Bronchial epithelial cell (primary cell): Measurements from ENCODE around the gene ZDHHC11B. TPM values are rescaled to one million over a fixed set of nuclear protein-coding genes. Genes with fewer than 3 reads are reported as not detected.
A peak's percentile ranks its signal among the peaks of the same experiment; 100 is the strongest.
"Not testable (repeated sequence)": the region's sequence is repeated elsewhere in the genome, so short reads cannot be mapped to it uniquely, and the experiment has no call there.

Experiments used
- DNase-seq: peaks from one replicate; pipeline ENCODE4 v3.0.0-alpha.2; 2010; ENCODE audit warnings: low read depth
- FAIRE-seq: peaks from 2 replicates; lab custom pipeline; 2011; peaks lifted over from hg19 to GRCh38; lab: Jason Lieb, UNC
- H3K27me3 ChIP-seq: 2 replicates; pipeline ENCODE4 v1.5.1; 2011; ENCODE audit warnings: low read length; ENCODE audit not compliant: control insufficient read depth, insufficient read depth
- H3K36me3 ChIP-seq: 2 replicates; pipeline ENCODE4 v1.5.1; 2011; ENCODE audit warnings: low read length; ENCODE audit not compliant: control insufficient read depth, insufficient read depth
- H3K4me3 ChIP-seq: 2 replicates; pipeline ENCODE4 v1.5.1; 2011; ENCODE audit warnings: mild to moderate bottlenecking, low read depth, low read length, control low read depth
- total RNA-seq: library from RNA; depleted of rRNA; stranded (reverse); fragments of >200 nt; gene quantifications from 2 replicates; pipeline ENCODE4 v1.2.1, GENCODE V29; 2014
- TF ChIP-seq, protein P1 (sequence below): IDR thresholded peaks from 2 replicates; pipeline ENCODE4 v1.5.1; 2011; ENCODE audit warnings: mild to moderate bottlenecking, moderate library complexity, low read length, control low read depth, inconsistent platforms; ENCODE audit not compliant: insufficient read depth, severe bottlenecking

The ZDHHC11B gene, protein sequence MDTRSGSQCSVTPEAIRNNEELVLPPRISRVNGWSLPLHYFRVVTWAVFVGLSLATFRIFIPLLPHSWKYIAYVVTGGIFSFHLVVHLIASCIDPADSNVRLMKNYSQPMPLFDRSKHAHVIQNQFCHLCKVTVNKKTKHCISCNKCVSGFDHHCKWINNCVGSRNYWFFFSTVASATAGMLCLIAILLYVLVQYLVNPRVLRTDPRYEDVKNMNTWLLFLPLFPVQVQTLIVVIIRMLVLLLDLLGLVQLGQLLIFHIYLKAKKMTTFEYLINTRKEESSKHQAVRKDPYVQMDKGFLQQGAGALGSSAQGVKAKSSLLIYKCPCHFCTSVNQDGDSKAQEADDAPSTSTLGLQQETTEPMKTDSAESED
- total RNA-seq: under 0.01 and 0.51 TPM in 2 replicates

DNA sequence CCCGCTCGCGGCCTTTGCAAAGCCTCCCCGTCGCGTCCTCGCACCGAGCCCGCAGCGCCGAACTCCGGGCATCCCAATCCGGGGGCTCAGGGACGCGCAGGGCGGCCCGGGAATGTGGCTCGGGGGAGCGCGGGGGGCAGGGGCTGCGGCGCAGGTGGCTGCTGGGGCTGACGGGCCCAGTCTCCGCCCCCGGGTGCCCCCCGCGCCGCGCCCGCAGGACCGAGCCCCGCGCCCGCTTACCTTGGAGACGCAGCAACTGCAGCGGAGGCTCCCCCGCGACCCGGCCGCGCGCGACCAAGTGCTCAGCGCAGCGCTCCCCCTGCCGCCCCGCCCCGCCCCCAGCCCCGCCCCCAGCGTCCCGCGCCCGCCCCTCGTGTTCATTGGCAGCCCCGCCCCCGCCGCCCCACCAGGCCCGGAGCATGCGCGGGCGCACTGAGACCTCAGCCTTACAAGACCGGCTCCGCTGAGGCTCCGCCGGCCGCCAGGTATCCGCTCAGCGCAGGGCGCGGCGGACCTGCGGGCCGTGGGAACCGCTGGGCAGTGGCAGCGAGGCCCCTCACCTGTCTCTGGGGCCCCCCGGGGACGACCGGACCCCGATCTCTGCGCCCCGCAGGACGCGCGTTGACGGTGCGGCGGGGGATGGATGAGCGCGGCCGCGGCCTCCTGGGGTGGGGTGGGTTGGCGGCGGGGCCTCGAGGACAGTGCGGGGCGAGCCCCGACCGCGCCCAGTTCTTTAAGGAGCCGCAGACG is at the start of gene ZDHHC11B:
TSS of gene ZDHHC11B (minus strand) at position 302 of the 750 bp plus-strand sequence. CDS start 17,810 bp downstream, outside the sequence.
- H3K36me3 ChIP-seq, H3K27me3 ChIP-seq, FAIRE-seq: not testable (repeated sequence)
- peak; percentile 39 for DNase-seq
- H3K4me3 ChIP-seq: peak within 1 kb of the TSS; percentile 49

DNA sequence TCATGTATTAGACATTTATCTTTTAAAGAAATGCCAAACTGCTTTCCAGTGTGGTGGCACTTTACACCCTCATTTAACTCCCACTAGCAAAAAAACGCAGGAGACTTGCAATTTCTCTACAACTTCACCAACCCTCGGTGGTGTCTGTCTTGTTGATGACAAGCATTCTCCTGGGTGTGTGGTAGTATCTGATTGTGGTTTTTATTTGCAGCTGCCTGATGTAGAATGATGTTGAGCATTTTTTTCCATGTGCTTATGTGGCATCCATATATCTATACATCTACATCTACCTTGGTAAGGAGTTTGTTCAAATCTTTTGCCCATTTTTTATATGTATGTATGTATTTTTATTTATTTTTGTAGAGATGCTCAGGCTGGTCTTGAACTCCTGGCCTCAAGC is 49.5 kb upstream of the ZDHHC11B start:
- FAIRE-seq, H3K27me3 ChIP-seq, DNase-seq, H3K4me3 ChIP-seq, H3K36me3 ChIP-seq: not testable (repeated sequence)

DNA sequence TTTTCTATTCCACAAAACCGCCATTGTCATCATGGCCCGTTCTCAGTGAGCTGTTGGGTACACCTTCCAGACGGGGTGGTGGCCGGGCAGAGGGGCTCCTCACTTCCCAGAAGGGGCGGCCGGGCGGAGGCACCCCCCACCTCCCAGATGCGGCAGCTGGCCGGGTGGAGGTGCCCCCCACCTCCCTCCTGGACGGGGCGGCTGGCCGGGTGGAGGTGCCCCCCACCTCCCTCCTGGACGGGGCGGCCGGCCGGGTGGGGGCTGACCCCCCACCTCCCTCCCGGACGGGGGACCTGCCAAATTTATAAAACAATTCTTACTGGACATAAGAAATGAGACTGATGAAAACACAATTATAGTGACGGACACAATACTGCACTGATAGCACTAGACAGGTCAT is 43.7 kb upstream of the ZDHHC11B start:
- not testable (repeated sequence) for H3K27me3 ChIP-seq, DNase-seq, H3K36me3 ChIP-seq, H3K4me3 ChIP-seq, FAIRE-seq

DNA sequence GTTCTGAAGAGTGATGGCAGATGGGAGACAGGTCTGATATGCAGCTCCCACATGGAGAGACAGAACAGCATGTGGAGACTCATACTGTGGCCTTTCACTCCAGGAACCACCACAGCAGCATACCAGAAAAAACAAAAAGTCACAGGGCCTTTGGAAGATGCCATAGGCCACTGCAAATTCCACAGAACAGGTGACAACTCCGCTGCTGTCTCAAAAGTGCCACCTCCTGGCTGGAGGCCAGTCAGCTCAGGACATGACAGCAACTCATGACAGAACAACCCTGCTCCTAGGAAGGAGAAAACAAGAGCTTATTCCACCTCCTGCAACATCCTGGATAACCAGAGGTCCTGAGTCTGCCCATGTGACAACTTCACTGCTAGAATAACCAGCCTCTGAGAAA is 41.0 kb upstream of the ZDHHC11B start:
- not testable (repeated sequence) for H3K27me3 ChIP-seq, H3K36me3 ChIP-seq, FAIRE-seq, DNase-seq, H3K4me3 ChIP-seq

DNA sequence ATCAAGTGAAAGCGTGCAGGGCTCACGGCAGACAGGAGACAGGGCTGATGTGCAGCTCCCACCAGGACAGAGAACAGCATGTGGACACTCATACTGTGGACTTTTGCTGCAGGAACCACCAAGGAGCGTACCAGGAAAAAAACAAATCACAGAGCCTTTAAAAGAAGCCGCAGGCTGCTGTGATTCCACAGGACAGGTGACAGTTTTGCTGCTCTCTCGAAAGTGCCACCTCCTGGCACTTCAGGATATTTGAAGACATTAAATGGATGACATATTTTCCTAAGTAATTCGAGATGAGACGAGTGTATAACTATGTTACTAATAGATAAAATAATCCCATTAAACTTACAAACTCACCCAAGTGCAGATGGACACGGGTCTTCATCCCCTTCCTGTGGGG is 37.0 kb upstream of the ZDHHC11B start:
- FAIRE-seq (no peak), DNase-seq (no peak)
- TF ChIP-seq, protein P1, sequence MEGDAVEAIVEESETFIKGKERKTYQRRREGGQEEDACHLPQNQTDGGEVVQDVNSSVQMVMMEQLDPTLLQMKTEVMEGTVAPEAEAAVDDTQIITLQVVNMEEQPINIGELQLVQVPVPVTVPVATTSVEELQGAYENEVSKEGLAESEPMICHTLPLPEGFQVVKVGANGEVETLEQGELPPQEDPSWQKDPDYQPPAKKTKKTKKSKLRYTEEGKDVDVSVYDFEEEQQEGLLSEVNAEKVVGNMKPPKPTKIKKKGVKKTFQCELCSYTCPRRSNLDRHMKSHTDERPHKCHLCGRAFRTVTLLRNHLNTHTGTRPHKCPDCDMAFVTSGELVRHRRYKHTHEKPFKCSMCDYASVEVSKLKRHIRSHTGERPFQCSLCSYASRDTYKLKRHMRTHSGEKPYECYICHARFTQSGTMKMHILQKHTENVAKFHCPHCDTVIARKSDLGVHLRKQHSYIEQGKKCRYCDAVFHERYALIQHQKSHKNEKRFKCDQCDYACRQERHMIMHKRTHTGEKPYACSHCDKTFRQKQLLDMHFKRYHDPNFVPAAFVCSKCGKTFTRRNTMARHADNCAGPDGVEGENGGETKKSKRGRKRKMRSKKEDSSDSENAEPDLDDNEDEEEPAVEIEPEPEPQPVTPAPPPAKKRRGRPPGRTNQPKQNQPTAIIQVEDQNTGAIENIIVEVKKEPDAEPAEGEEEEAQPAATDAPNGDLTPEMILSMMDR: no peak
- Histone ChIP-seq H3K4me3 (no peak overlapping the region), H3K36me3 (no peaks in the 10 kb centered on the region), H3K27me3 (no peaks in the 10 kb centered on the region)

DNA sequence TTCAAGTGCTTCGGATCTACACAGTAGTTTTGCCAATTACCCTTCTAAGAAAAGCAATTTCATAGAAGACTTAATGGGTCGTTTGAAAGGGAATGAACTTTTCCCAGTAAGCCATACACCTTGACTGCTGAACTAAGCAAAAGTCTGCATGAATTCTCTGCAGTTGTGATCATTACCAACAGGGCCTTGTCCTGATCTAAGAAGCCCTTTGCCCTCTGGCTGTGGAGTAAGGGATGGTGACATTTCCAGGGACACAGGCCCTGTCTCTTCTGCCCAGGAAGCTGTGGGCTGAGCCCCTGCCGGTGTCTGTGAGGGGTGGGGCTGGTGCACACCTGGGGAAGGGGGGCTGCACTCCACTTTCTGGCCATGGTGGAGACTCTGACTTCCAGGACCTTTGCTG is 35.7 kb upstream of the ZDHHC11B start:
- TF ChIP-seq, protein P1: no peak
- Histone ChIP-seq H3K36me3 (no peaks in the 10 kb centered on the region), H3K27me3 (no peaks in the 10 kb centered on the region), H3K4me3 (no peak overlapping the region)
- DNase-seq: no peak
- FAIRE-seq: no peak

DNA sequence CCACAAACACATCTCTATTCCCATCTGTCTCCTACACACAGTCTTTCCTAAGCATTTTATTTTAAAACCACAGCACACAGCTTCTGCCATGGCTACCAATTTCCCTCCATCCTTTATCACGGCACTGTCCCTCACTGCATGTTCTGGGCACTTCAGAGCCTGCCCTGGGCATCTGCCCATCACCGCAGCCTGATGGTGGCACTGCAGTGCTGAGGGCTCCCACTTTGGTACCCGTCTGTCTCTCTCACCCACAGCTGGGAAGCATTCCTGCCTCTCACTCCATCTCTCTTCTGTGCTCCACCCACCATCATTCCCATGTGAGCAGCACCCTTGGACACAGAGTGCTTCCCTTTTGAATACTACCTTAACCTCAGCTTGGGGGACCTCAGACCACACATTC is 34.5 kb upstream of the ZDHHC11B start:
- Histone ChIP-seq H3K4me3 (no peak overlapping the region), H3K36me3 (no peaks in the 10 kb centered on the region), H3K27me3 (no peaks in the 10 kb centered on the region)
- TF ChIP-seq, protein P1: no peak
- no peak for DNase-seq
- no peak for FAIRE-seq
